COLO668 (cell line): ENCODE measurements around the gene ALDH7A1.
"Not testable (repeated sequence)": the region's sequence is repeated elsewhere in the genome, so short reads cannot be mapped to it uniquely, and the experiment has no call there.

Experiments used
- DNase-seq: peaks from one replicate; lab custom pipeline; 2025; ENCODE audit not compliant: unreplicated experiment; lab: John Stamatoyannopoulos, UW

Gene ALDH7A1

DNA sequence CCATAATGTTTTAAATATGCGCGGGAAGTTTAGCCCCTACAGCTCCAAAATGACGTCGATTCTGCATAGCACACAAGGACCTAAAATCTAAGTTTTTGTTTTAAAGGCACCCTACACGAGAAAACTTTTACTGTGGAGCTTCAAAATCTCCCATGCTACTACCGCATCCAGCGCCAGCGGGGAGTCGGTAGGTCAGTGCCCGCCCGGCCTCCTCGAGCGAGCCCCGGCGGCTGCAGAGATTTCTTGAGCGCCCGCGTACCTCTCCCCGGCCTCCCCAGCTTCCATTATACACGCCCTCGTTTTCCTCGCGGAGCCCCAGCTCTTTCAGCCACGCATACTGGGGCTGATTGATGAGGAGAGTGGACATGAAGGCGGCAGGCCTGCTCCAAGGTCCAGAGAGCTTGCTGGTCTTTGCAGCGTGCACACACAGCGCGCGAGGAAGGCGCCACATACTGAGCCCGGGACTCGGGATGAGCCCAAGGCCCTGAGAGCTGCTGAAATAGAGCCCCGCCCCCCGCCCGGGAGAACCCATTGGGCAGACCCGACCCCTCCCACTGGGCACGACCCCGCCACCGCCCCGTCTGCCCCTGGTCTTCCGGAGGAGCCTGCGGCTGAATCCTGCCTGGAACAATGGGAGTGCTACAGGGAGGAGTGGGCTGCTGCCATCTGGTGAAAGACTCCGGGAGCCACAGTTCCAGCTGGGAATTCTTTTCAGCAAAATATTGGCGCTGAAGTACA, at the start of gene ALDH7A1:
Gene ALDH7A1 (minus strand): TSS at position 472 of the 738 bp plus-strand sequence. CDS start 21 bp downstream, at position 451.
- peak; percentile 87 for DNase-seq

DNA sequence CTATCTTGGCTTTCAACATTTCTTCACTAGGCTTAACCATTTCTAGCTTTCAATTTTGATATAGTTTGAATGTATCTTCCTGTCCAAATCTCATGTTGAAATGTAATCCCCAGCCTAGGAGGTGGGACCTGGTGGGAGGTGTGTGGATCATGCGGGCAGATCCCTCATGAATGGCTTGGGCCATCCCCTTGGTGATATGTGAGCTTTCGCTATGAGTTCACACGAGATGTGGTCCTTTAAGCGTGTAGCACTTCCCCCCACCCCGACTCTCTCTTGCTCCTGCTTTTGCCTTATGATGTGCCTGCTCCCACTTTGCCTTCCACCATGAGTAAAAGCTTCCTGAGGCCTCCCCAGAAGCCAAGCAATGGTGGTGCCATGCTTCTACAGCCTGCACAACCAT, 46.4 kb upstream of the ALDH7A1 start:
- DNase-seq: no peak

GRCh38 chr5:126640866-126641265, 45.8 kb upstream of the ALDH7A1 start:
- no peak for DNase-seq

- DNase-seq: no peak
Observed at GRCh38 chr5:126636956-126637355, 41.9 kb upstream of the ALDH7A1 start.

- DNase-seq: no peak
Observed at GRCh38 chr5:126635585-126635984, 40.6 kb upstream of the ALDH7A1 start.

GRCh38 chr5:126633552-126633951, 38.5 kb upstream of the ALDH7A1 start:
- no peak for DNase-seq

- no peak for DNase-seq
Observed at GRCh38 chr5:126631920-126632319, 36.9 kb upstream of the ALDH7A1 start.

GRCh38 chr5:126628102-126628501, 33.1 kb upstream of the ALDH7A1 start:
- DNase-seq: no peak

DNA sequence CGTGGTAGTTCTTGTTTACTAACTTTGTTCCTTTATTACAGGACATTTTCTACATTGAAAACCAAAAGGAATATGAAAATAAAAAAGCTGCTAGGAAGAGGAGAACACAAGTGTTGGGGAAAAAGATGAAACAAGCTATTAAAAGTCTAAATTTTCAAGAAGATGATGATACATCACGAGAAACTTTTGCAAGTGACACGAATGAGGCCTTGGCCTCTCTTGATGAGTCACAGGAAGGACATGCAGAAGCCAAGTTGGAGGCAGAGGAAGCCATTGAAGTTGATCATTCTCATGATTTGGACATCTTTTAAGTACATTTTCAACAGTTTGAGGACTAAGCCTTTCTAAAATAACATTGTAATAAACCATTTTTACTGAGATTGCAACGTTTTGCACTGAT, 29.5 kb upstream of the ALDH7A1 start:
- DNase-seq: no peak

GRCh38 chr5:126619781-126620180, 24.8 kb upstream of the ALDH7A1 start:
- DNase-seq: no peak

GRCh38 chr5:126617603-126618002, 22.6 kb upstream of the ALDH7A1 start:
- not testable (repeated sequence) for DNase-seq

DNA sequence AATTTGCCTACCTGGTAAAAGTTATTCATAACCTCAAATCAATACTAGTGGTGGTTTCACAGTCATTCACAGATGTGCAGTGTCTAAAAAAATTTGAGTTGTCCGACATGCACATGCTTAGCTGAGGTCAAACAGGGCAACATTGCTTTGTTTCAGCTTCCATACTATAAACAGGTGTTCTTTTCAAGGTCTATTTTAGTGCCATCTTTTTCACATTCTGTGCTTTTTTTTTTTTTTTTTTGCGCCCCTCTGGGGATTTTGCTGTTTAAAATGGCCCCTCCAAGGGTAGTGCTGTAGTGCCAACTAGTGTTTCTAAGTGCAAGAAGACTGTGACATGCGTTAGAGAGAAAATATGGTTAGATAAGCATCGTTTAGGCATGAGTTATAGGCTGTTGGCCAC, 20.3 kb upstream of the ALDH7A1 start:
- DNase-seq: no peak

DNA sequence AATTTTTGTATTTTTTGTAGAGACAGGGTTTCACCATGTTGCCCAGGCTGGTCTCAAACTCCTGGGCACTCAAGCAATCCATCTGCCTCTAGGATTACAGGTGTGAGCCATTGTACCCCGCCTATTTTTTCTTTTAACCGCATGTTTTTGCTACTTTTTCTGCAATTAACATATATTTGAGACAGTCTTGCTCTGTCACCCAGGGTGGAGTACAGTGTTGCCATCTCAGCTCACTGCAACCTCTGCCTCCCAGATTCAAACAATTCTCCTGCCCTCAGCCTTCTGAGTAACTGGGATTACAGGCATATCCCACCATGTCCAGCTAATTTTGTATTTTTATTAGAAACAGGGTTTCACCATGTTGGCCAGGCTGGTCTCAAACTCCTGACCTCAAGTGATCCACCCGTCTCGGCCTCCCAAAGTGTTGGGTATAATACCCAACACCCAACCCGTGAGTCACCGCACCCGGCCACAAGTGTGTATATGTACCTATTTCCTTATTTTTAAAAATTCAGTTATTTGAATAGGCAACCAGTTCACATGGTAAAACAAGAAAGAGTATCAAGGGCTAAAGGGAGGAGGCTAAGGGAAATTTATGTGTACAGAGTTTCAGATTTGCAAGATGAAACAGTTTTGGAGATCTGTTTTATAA, 19.0 kb upstream of the ALDH7A1 start:
- no peak for DNase-seq

DNA sequence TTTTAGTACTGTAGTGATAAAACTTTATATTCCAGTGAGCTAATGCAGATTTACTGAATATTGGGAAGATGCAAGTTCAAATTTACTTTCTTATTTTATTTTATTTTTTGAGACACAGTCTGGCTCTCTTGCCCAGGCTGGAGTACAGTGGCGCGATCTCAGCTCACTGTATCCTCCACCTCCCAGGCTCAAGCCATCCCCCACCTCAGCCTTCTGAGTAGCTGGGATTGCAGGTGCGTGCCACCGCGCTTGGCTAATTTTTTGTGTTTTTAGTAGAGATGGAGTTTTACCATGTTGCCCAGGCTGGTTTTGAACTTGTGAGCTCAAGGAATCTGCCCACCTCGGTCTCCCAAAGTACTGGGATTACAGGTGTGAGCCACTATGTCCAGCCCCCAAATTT, 15.6 kb upstream of the ALDH7A1 start:
- no peak for DNase-seq

- DNase-seq: no peak
Observed at GRCh38 chr5:126610160-126610559, 15.1 kb upstream of the ALDH7A1 start.

DNA sequence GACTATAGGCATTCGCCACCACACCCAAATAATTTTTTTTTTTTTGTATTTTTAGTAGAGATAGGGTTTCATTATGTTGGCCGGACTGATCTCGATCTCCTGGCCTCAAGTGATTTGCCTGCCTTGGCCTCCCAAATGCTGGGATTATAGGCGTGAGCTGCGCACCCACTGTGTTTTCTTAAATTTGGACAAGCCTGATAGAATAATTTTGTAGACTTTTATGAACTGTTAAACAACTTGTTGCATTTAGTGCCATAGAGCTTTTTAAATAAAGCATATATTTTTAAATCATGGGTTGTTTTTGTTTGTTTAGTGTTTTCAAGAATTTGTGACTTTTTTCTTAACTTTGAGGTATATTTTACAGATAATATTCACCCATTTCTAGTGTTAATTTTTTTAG, 10.5 kb upstream of the ALDH7A1 start:
- DNase-seq: no peak

GRCh38 chr5:126603402-126603991, 8.5 kb upstream of the ALDH7A1 start:
- no peak for DNase-seq

- DNase-seq: peak; percentile 81
Observed at GRCh38 chr5:126600631-126601511, 5.9 kb upstream of the ALDH7A1 start, which contains the start of gene PHAX. PHAX (plus strand) TSS chr5:126600947; CDS start chr5:126600963, 16 bp downstream.

GRCh38 chr5:126599971-126600630, 5.1 kb upstream of the ALDH7A1 start:
- DNase-seq: not testable (repeated sequence)

GRCh38 chr5:126599499-126599898, 4.5 kb upstream of the ALDH7A1 start:
- DNase-seq: no peak

- no peak for DNase-seq
Observed at GRCh38 chr5:126597156-126597555, 2.1 kb upstream of the ALDH7A1 start.
